AG09319 (cell line): Measurements from ENCODE around the gene TLL1.

ENCODE experiments used
- DNase-seq: peaks from one replicate; pipeline ENCODE4 v3.0.0-alpha.2; 2010; ENCODE audit warnings: low read depth; ENCODE audit errors: extremely low read depth
- TF ChIP-seq, protein P1 (sequence below): IDR thresholded peaks from 2 replicates; pipeline ENCODE4 v1.5.1; 2011; ENCODE audit warnings: low read depth, mild to moderate bottlenecking, inconsistent platforms, low read length, moderate library complexity

The TLL1 gene

DNA sequence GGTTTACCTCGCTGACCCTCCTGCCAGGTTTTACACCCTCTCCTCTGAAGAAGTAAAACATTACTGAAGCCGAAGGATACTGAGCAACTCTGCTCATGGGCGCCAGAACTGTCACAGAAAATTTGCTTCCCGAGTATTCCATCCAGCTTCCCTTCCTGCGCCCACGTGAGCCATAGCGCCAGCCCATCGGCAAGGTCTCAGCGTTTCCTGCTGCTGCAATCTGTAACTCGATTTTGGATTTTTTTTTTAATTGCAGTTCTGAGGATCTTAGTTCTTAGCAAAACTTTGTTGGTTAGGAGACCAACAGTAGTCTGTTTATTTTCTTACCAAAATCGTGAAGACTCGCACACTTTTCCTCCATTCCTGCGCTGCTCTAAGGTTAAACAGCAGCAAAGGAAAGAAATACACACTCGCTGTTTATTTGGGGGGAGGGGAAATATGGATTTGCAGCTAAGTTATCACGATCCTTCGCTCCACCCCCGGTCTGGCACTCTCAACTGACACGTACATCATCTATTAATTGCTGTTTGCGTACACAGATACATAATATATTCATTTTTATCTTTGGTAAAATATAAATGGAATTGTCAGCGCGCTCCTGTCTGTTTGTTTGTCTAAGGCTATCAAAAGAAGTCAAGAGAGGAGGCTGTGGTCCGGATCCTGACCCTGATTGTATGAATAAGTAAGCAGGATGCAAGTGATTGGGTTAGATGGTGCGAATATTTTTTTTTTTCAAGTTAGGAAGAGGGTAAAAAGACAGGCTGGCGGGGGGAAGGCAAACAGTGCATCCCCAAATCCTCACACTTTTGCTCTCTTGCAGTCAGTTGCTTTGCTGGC lies at the start of gene TLL1:
TSS of gene TLL1 (plus strand) at position 777 of the 837 bp plus-strand sequence. CDS start 668 bp downstream, outside the sequence.
- TF ChIP-seq, protein P1, sequence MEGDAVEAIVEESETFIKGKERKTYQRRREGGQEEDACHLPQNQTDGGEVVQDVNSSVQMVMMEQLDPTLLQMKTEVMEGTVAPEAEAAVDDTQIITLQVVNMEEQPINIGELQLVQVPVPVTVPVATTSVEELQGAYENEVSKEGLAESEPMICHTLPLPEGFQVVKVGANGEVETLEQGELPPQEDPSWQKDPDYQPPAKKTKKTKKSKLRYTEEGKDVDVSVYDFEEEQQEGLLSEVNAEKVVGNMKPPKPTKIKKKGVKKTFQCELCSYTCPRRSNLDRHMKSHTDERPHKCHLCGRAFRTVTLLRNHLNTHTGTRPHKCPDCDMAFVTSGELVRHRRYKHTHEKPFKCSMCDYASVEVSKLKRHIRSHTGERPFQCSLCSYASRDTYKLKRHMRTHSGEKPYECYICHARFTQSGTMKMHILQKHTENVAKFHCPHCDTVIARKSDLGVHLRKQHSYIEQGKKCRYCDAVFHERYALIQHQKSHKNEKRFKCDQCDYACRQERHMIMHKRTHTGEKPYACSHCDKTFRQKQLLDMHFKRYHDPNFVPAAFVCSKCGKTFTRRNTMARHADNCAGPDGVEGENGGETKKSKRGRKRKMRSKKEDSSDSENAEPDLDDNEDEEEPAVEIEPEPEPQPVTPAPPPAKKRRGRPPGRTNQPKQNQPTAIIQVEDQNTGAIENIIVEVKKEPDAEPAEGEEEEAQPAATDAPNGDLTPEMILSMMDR: no peak
- DNase-seq: no peak

DNA sequence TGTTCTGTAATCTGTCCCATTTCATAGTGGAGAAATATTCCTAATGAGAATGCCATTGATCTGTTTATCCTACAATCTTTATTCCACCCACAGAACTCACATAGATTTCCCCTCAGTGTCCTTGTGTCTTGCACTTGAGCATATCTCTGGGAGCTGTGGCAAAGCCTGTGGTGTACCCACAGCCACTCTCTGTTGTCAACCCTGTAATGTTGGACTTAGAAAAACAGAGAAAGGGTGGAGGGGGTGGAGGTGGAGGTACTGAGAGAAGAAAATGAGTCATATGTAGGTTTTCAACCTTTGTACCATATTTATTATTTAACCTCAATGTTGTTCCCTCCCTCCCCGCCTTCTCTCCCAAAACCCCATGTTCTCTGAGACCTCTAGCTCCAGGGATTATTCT lies 46.9 kb upstream of the TLL1 start:
- DNase-seq: no peak
- TF ChIP-seq, protein P1: no peak

DNA sequence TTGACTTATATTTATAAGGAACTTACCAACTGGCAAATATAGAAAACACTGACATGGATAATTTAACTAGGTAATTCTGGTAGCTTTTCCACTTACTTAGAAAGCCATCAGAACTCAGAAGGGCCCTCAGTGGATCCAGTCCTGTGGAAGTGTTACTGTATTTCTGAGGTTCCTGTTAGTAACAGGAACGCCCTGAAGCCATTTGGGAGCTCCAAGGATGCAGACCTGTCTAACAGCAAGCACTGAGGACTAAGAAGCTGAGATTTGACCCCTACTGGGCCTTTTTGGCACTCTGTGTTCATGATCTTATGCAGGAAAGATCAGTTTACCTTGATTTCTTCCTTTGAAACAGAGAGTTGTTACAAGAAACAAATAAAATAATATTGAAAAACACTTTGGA lies 46.0 kb upstream of the TLL1 start:
- TF ChIP-seq, protein P1: no peak
- no peak for DNase-seq

DNA sequence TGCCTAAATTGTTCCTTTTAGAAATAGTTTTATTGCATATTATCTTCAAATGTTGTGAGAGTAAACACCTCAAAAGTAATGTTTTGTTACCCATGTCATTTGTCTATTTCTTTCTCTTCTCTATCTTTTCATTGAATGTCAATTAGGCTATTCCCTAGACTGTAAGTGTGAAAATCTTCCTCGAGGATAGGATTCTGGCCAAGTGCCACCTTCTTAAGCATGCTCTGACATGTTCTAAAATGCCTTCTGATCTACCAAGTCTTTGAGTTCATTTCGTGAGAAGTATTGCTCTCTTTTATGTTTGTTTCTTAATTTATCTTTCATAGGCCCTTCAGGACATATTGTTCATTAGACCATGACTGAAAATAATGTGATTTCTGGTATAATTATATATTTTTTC lies 44.1 kb upstream of the TLL1 start:
- TF ChIP-seq, protein P1: no peak

DNA sequence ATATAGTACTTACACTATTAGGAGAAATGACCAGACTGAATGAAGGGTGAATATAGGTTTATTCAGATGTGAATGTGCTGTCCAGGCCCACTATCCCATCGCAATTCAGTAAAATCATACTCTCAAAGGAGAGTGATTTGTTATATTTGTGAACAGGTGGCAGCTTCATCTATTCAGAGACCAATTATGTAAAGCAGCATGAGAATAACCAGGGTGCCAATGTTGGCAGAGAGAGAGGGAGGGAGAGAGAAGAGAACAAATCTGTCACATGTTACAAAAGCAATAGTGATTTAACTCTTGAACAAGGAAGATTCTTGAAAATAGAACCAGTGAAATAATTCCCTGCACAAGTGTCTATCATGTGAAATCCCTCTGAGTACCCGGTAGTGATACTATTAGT lies 38.9 kb upstream of the TLL1 start:
- TF ChIP-seq, protein P1: no peak
- DNase-seq: no peak

More for the DNA sequence above, 44.1 kb upstream of the TLL1 start:
- DNase-seq: no peak

DNA sequence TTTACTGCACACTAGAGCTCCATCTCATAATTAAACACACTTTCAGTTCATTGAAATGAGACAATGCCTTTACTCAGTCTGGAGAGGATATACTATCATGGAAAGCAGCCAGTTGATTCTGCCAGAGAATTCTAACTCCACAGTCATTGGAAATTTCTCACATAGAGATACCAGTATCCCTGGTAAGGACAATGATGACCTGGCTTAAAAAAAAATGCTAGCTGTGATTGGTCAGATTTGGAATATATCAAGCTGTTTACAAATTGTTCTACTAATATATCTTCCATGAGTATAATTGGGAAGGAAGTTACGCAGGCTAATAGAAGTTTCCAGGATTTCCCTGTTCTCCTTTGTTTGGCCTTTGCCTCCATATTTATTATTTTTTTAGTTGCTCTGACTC lies 34.5 kb upstream of the TLL1 start:
- no peak for DNase-seq

DNA sequence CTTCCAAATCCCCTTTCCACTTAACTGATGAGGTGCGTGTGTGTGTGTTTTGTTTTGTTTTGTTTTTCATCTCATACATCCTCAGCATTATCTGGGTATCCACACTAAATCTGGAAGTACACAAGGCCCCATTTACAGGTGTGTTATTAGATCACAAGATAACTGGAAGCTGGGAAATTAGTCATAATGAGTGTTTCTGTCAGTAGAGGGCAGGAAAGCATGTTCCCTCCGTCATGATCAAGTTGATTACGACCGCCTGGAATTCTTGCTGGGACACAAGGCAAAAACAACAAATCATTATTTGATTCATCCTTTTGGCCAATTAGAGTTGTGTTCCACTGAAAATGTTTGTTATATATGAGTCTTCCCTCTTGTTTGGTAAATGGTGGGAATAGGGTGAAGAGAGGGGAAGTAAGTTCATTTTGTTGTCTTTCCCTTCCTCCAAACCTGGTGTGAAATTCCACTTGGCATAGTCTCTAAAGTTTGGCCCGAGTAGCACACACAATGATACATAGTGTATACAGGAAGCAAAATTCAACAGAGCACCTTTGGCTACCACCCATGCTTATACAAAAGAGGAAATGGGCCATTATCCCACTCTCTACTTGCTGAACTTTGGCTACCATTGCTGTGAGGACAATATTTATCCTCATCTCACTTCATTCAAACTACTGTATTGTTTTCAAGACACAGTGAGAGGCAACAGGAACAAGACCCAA lies 33.3 kb upstream of the TLL1 start:
- no peak for DNase-seq
- TF ChIP-seq, protein P1: no peak

More for the DNA sequence above, 34.5 kb upstream of the TLL1 start:
- TF ChIP-seq, protein P1: no peak
